ENCODE data around the gene ARL2. TPM values are rescaled to one million over a fixed set of nuclear protein-coding genes. Genes with fewer than 3 reads are reported as not detected.

The ARL2 gene
- polyA plus RNA-seq, 1 donor (not counting 4 experiments of a cell fraction or from before 2014, with no cell fraction given): 77.8 TPM

DNA sequence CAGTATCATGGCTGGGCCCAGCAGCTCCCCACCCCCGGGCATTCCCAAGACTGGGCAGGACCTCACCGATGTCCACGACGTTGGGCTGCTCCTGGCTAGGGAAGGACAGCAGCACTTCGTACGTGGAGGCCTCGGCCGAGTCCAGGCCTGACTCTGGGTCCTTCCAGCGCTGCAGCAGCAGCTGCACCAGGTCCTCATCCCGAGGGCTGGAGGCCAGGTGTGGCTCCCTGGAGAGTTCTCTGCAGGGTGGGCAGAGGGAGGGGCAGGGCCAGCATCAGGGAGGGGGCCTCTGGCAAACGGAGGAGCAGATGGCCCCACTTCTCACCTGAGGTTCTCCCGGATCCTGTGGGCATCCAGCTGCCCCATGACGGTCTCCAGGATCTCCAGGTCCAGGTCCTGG, 44.1 kb downstream of the ARL2 start:
- Histone ChIP-seq H3K79me2 (ENCODE audit: control insufficient read depth, insufficient read depth, low read length) (no peaks in the 10 kb centered on the region), H3K9me1 (ENCODE audit: control insufficient read depth, extremely low read depth, insufficient read depth, low read length) (no peaks in the 10 kb centered on the region), H3K9me3 (ENCODE audit: control insufficient read depth, low read depth, low read length) (no peaks in the 10 kb centered on the region), H3K27me3 (ENCODE audit: control insufficient read depth, extremely low read depth, insufficient read depth, low read length) (peaks cover 4% of the 10 kb centered on the region), H3K4me3 (ENCODE audit: control insufficient read depth in 2 of 3, extremely low read depth in 1 of 3, insufficient read depth in 2 of 3, low read depth in 1 of 3, low read length in 3 of 3) (no peak overlapping the region), H2AFZ (ENCODE audit: control insufficient read depth, low read length) (no peak overlapping the region), H3K9ac (ENCODE audit: control insufficient read depth, extremely low read depth, insufficient read depth, low read length) (no peak overlapping the region), H3K4me1 (ENCODE audit: control insufficient read depth, extremely low read depth, insufficient read depth, low read length) (no peaks in the 10 kb centered on the region), H3K36me3 (ENCODE audit: control insufficient read depth in 2 of 2, extremely low read depth in 1 of 2, insufficient read depth in 2 of 2, low read length in 2 of 2) (no peaks in the 10 kb centered on the region), H3K27ac (ENCODE audit: control insufficient read depth, insufficient read depth, low read length) (no peak overlapping the region), H3K4me2 (ENCODE audit: control insufficient read depth, extremely low read depth, insufficient read depth, low read depth, low read length) (no peak overlapping the region), H4K20me1 (ENCODE audit: control insufficient read depth, extremely low read depth, insufficient read depth, low read length) (no peaks in the 10 kb centered on the region)
- DNase-seq (ENCODE audit: low read depth, low spot score) (no peak), FAIRE-seq (no peak)
- dilution Hi-C loops (cut with MboI; ENCODE audit: extremely low pct_ligation_motif_present, low sequenced_read_pairs): no loop called here
- no peak for TF ChIP-seq EZH2 (IDR thresholded peaks at IDR 0.05; ENCODE audit: low read length)
- TF ChIP-seq, protein P1, sequence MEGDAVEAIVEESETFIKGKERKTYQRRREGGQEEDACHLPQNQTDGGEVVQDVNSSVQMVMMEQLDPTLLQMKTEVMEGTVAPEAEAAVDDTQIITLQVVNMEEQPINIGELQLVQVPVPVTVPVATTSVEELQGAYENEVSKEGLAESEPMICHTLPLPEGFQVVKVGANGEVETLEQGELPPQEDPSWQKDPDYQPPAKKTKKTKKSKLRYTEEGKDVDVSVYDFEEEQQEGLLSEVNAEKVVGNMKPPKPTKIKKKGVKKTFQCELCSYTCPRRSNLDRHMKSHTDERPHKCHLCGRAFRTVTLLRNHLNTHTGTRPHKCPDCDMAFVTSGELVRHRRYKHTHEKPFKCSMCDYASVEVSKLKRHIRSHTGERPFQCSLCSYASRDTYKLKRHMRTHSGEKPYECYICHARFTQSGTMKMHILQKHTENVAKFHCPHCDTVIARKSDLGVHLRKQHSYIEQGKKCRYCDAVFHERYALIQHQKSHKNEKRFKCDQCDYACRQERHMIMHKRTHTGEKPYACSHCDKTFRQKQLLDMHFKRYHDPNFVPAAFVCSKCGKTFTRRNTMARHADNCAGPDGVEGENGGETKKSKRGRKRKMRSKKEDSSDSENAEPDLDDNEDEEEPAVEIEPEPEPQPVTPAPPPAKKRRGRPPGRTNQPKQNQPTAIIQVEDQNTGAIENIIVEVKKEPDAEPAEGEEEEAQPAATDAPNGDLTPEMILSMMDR (optimal IDR thresholded peaks at IDR 0.05 in 1 of 3, IDR thresholded peaks at IDR 0.05 in 1 of 3, conservative IDR thresholded peaks at IDR 0.05 in 1 of 3; ENCODE audit: extremely low read depth in 1 of 3, insufficient read depth in 2 of 3, low read length in 3 of 3): no peak

- FAIRE-seq (no peak), DNase-seq (ENCODE audit: low read depth, low spot score) (no peak)
- H2AFZ ChIP-seq (ENCODE audit: control insufficient read depth, low read length): no peak within 1 kb of the TSS
- H3K27ac ChIP-seq (ENCODE audit: control insufficient read depth, insufficient read depth, low read length): no peak within 1 kb of the TSS
- no peaks in the 10 kb centered on the region for H3K79me2 ChIP-seq (ENCODE audit: control insufficient read depth, insufficient read depth, low read length)
- H3K9ac ChIP-seq (ENCODE audit: control insufficient read depth, extremely low read depth, insufficient read depth, low read length): no peak within 1 kb of the TSS
- H3K36me3 ChIP-seq (ENCODE audit: control insufficient read depth in 2 of 2, extremely low read depth in 1 of 2, insufficient read depth in 2 of 2, low read length in 2 of 2): no peaks in the 10 kb centered on the region
- no peak within 1 kb of the TSS for H3K4me3 ChIP-seq (ENCODE audit: control insufficient read depth in 2 of 3, extremely low read depth in 1 of 3, insufficient read depth in 2 of 3, low read depth in 1 of 3, low read length in 3 of 3)
- TF ChIP-seq, protein P1 (optimal IDR thresholded peaks at IDR 0.05 in 1 of 3, IDR thresholded peaks at IDR 0.05 in 1 of 3, conservative IDR thresholded peaks at IDR 0.05 in 1 of 3; ENCODE audit: extremely low read depth in 1 of 3, insufficient read depth in 2 of 3, low read length in 3 of 3): no peak
- no peak for TF ChIP-seq EZH2 (IDR thresholded peaks at IDR 0.05; ENCODE audit: low read length)
- H3K27me3 ChIP-seq (ENCODE audit: control insufficient read depth, extremely low read depth, insufficient read depth, low read length): peaks cover 4% of the 10 kb centered on the region
- H4K20me1 ChIP-seq (ENCODE audit: control insufficient read depth, extremely low read depth, insufficient read depth, low read length): no peaks in the 10 kb centered on the region
- H3K4me1 ChIP-seq (ENCODE audit: control insufficient read depth, extremely low read depth, insufficient read depth, low read length): no peaks in the 10 kb centered on the region
- H3K9me3 ChIP-seq (ENCODE audit: control insufficient read depth, low read depth, low read length): no peaks in the 10 kb centered on the region
- dilution Hi-C loops (cut with MboI; ENCODE audit: extremely low pct_ligation_motif_present, low sequenced_read_pairs): no loop called here
- H3K9me1 ChIP-seq (ENCODE audit: control insufficient read depth, extremely low read depth, insufficient read depth, low read length): no peaks in the 10 kb centered on the region
- H3K4me2 ChIP-seq (ENCODE audit: control insufficient read depth, extremely low read depth, insufficient read depth, low read depth, low read length): no peak within 1 kb of the TSS
These were observed 44.6 kb downstream of the ARL2 start, which contains the start of gene NAALADL1 for GRCh38 chr11:65058419-65059054. Gene NAALADL1 (minus strand): TSS chr11:65058553. CDS start chr11:65058521, 32 bp downstream.
